ENCODE measurements around the gene RAB13.
"Not testable (repeated sequence)": the region's sequence is repeated elsewhere in the genome, so short reads cannot be mapped to it uniquely, and the experiment has no call there.

The RAB13 gene

DNA sequence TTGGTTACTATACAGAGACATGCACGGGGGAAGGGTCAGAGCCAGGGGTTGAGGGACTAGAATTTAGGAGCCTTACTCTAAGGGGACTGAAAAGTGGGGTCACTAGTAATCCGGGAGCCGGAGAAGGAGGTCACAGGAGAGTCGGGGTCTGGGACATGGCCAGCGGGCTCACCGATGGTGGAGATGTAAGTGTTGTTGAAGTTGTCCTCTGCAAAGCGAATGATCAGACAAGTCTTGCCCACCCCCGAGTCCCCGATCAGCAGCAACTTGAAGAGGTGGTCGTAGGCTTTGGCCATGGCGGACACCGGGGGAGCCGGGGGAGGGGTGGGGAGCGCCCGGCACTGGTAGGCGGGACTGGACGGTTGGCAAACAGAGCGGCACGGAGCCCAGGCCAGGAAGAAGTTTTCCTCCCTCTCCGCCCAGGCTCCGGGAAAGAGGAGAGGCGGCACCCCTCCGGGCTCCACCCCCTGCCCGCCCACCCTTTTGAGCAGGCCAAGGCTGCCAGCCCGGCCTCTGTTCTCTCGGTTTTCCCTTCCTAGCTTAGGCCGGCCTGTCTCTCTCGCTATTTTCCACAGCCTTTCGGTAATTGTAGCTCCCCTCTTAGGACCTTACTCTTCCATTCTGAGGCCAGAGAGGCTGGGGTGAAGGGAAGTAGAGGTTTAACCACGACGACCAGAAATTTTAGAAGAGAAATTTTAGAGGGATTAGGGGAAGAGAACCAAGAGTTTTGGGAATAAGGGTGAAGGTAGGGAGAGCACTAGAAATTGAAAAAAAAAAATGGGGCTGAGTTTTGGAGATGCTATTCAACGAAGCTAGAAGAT, at the start of gene RAB13:
RAB13 (minus strand) TSS at position 399 of the 821 bp plus-strand sequence; CDS start at position 296, 103 bp downstream.
- Histone ChIP-seq H3K27me3 (ENCODE audit: low read length) (no peaks in the 10 kb centered on the region), H3K4me3 (ENCODE audit: insufficient read depth, low read length, poor library complexity, severe bottlenecking) (no peak within 1 kb of the TSS), H3K27ac (ENCODE audit: low read depth, low read length) (peak within 1 kb of the TSS; percentile 63), H3K9ac (ENCODE audit: low read length) (peak within 1 kb of the TSS; percentile 34), H3K9me2 (replicated peaks; ENCODE audit: insufficient read depth, low read length) (no peaks in the 10 kb centered on the region), H3K36me3 (ENCODE audit: low read length) (peaks cover under 1% of the 10 kb centered on the region; the same call in 1 of the 2 replicates), H2AFZ (ENCODE audit: low read depth, low read length, severe bottlenecking) (peak within 1 kb of the TSS; percentile 89), H3K9me3 (ENCODE audit: insufficient read depth, low read length) (no peaks in the 10 kb centered on the region), H3F3A (ENCODE audit: insufficient read depth) (peaks cover 6% of the 10 kb centered on the region; the same call in 1 of the 2 replicates), H4K20me1 (ENCODE audit: low read depth, low read length) (no peaks in the 10 kb centered on the region), H3K4me2 (ENCODE audit: low read depth, low read length, poor library complexity, severe bottlenecking) (peak within 1 kb of the TSS; percentile 67), H3K79me2 (ENCODE audit: insufficient read depth, low read length) (peaks cover 6% of the 10 kb centered on the region)
- TF ChIP-seq, protein P1, sequence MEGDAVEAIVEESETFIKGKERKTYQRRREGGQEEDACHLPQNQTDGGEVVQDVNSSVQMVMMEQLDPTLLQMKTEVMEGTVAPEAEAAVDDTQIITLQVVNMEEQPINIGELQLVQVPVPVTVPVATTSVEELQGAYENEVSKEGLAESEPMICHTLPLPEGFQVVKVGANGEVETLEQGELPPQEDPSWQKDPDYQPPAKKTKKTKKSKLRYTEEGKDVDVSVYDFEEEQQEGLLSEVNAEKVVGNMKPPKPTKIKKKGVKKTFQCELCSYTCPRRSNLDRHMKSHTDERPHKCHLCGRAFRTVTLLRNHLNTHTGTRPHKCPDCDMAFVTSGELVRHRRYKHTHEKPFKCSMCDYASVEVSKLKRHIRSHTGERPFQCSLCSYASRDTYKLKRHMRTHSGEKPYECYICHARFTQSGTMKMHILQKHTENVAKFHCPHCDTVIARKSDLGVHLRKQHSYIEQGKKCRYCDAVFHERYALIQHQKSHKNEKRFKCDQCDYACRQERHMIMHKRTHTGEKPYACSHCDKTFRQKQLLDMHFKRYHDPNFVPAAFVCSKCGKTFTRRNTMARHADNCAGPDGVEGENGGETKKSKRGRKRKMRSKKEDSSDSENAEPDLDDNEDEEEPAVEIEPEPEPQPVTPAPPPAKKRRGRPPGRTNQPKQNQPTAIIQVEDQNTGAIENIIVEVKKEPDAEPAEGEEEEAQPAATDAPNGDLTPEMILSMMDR (IDR thresholded peaks at IDR 0.05; ENCODE audit: insufficient read depth, low read length, poor library complexity, severe bottlenecking): no peak
- no peak for TF ChIP-seq EZH2phosphoT487 (conservative IDR thresholded peaks at IDR 0.05; ENCODE audit: low read length)

DNA sequence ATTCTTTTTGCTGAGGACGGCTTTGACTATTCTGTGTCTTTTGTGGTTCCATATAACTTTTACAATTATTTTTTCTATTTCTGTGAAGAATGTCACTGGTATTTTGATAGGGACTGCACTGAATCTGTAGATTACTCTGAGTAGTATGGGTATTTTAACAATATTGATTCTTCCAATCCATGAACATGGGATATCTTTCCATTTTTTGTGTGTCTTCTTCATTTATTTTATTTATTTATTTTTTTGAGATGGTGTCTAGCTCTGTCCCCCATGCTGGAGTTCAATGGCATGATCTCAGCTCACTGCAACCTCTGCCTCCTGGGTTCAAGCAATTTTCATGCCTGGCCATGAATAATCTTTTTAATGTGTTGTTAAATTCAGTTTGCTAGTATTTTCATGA, 47.6 kb upstream of the RAB13 start:
- H3K9me3 ChIP-seq (ENCODE audit: insufficient read depth, low read length); H4K20me1 ChIP-seq (ENCODE audit: low read depth, low read length); H3K4me3 ChIP-seq (ENCODE audit: insufficient read depth, low read length, poor library complexity, severe bottlenecking); H3K36me3 ChIP-seq (ENCODE audit: low read length); H3F3A ChIP-seq (ENCODE audit: insufficient read depth); H2AFZ ChIP-seq (ENCODE audit: low read depth, low read length, severe bottlenecking); H3K9me2 ChIP-seq (replicated peaks; ENCODE audit: insufficient read depth, low read length); H3K27ac ChIP-seq (ENCODE audit: low read depth, low read length); H3K79me2 ChIP-seq (ENCODE audit: insufficient read depth, low read length); H3K27me3 ChIP-seq (ENCODE audit: low read length); H3K9ac ChIP-seq (ENCODE audit: low read length); H3K4me2 ChIP-seq (ENCODE audit: low read depth, low read length, poor library complexity, severe bottlenecking): not testable (repeated sequence)

DNA sequence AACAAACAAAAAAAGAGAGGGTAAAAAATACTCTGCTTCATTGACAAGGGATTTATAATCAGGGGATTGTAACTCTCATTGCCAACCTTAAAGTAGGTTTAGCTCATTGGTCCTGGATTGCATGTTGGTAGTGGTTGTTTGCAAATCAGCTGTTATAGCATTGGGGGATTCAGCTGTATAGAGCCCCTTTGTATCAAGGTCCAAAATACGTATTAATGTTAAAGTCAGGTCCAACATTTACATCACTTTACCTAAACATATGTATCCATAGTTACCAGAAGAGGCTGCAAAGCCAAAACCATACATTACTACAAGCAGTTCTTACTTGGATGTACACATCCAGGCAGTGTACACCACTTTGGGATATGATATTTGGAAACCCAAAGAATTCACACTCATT, 33.8 kb upstream of the RAB13 start:
- no peaks in the 10 kb centered on the region for H4K20me1 ChIP-seq (ENCODE audit: low read depth, low read length)
- no peaks in the 10 kb centered on the region for H3K36me3 ChIP-seq (ENCODE audit: low read length)
- no peaks in the 10 kb centered on the region for H3K79me2 ChIP-seq (ENCODE audit: insufficient read depth, low read length)
- H3K27ac ChIP-seq (ENCODE audit: low read depth, low read length): no peak overlapping the region
- no peaks in the 10 kb centered on the region for H3K27me3 ChIP-seq (ENCODE audit: low read length)
- no peak overlapping the region for H2AFZ ChIP-seq (ENCODE audit: low read depth, low read length, severe bottlenecking)
- H3K9ac ChIP-seq (ENCODE audit: low read length): no peak overlapping the region
- H3K4me3 ChIP-seq (ENCODE audit: insufficient read depth, low read length, poor library complexity, severe bottlenecking): no peak overlapping the region
- H3K4me2 ChIP-seq (ENCODE audit: low read depth, low read length, poor library complexity, severe bottlenecking): no peak overlapping the region
- no peaks in the 10 kb centered on the region for H3F3A ChIP-seq (ENCODE audit: insufficient read depth)
- no peak for TF ChIP-seq EZH2phosphoT487 (conservative IDR thresholded peaks at IDR 0.05; ENCODE audit: low read length)
- TF ChIP-seq, protein P1 (IDR thresholded peaks at IDR 0.05; ENCODE audit: insufficient read depth, low read length, poor library complexity, severe bottlenecking): no peak
- no peaks in the 10 kb centered on the region for H3K9me2 ChIP-seq (replicated peaks; ENCODE audit: insufficient read depth, low read length)
- no peaks in the 10 kb centered on the region for H3K9me3 ChIP-seq (ENCODE audit: insufficient read depth, low read length)

DNA sequence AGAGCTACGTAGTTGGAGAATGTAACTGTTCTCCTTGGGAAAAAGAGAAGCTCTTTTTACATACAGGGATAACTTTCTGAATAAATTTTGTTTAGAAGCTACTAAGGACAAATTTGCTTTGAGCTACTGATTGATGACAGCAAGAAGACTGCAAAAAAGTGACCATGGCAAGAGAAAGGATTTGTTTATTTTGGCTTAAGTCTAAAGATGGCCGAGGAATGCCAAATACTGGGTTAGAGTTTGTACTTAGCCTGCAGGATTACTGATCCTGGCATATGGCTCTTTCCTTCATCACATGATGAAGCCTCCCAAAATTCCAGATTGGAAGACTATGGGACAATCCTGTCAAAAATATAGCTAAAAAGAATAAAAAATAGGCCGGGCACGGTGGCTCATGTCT, 33.1 kb upstream of the RAB13 start:
- Histone ChIP-seq H3F3A (ENCODE audit: insufficient read depth) (no peaks in the 10 kb centered on the region), H3K4me2 (ENCODE audit: low read depth, low read length, poor library complexity, severe bottlenecking) (no peak overlapping the region), H3K27me3 (ENCODE audit: low read length) (no peaks in the 10 kb centered on the region), H3K9me3 (ENCODE audit: insufficient read depth, low read length) (no peaks in the 10 kb centered on the region), H3K27ac (ENCODE audit: low read depth, low read length) (no peak overlapping the region), H4K20me1 (ENCODE audit: low read depth, low read length) (no peaks in the 10 kb centered on the region), H3K4me3 (ENCODE audit: insufficient read depth, low read length, poor library complexity, severe bottlenecking) (no peak overlapping the region), H3K9ac (ENCODE audit: low read length) (no peak overlapping the region), H3K9me2 (replicated peaks; ENCODE audit: insufficient read depth, low read length) (no peaks in the 10 kb centered on the region), H2AFZ (ENCODE audit: low read depth, low read length, severe bottlenecking) (no peak overlapping the region), H3K79me2 (ENCODE audit: insufficient read depth, low read length) (no peaks in the 10 kb centered on the region), H3K36me3 (ENCODE audit: low read length) (no peaks in the 10 kb centered on the region)
- TF ChIP-seq EZH2phosphoT487 (conservative IDR thresholded peaks at IDR 0.05; ENCODE audit: low read length): no peak
- TF ChIP-seq, protein P1 (IDR thresholded peaks at IDR 0.05; ENCODE audit: insufficient read depth, low read length, poor library complexity, severe bottlenecking): no peak
